ENCODE data around the gene LRP1B. TPM values are rescaled to one million over a fixed set of nuclear protein-coding genes. Genes with fewer than 3 reads are reported as not detected.

LRP1B gene
- total RNA-seq, 1 experiment from 2014 or later: 0.52 TPM

- no peak for DNase-seq (ENCODE audit: low spot score)
- ChIA-PET POLR2A (no interaction called here), CTCF (no interaction called here)
- Mint-ChIP-seq H3K4me1 (no peaks in the 10 kb centered on the region; the same call in 1 of the 2 replicates), H3K4me3 (no peak overlapping the region), H3K27me3 (ENCODE audit: low read depth) (no peaks in the 10 kb centered on the region), H3K9me3 (no peaks in the 10 kb centered on the region), H3K27ac (no peak overlapping the region), H3K36me3 (no peaks in the 10 kb centered on the region)
- ATAC-seq: no peak
- TF ChIP-seq ZNF396 (CRISPR knock-in tag; IDR thresholded peaks at IDR 0.05; ENCODE audit: borderline replicate concordance) (no peak), TEAD1 (CRISPR knock-in tag; IDR thresholded peaks at IDR 0.05) (no peak), GRHL2 (CRISPR knock-in tag; IDR thresholded peaks at IDR 0.05; ENCODE audit: insufficient replicate concordance, severe bottlenecking) (no peak)
Observed at GRCh38 chr2:142142595-142142994, 11.8 kb upstream of the LRP1B start.

DNA sequence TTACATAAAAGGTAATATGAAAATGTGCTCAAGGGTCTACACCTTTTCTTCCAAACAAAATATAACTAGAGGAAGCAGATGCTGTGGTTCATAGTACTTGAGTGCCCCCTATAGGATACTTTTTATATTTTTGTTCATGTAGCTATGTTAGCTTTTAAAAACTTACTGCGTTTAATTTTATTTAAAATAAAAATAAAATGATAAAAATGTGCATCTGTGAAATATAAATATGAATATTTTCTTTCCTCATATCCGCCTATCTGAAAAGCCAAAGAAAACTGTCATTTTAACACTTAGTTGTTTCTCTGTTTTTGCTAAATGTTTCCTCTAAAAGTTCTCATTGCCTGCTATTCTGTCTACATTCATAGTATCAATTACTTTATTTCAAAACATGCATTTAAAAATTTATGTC is 9.6 kb upstream of the LRP1B start:
- Mint-ChIP-seq H3K4me3 (no peak overlapping the region), H3K27ac (no peak overlapping the region), H3K27me3 (ENCODE audit: low read depth) (no peaks in the 10 kb centered on the region), H3K4me1 (no peaks in the 10 kb centered on the region; the same call in 1 of the 2 replicates), H3K9me3 (no peaks in the 10 kb centered on the region), H3K36me3 (no peaks in the 10 kb centered on the region)
- ChIA-PET CTCF (interaction anchor here (0.5 to 1.5 kb wide), 12 partner anchors 10 to 1554 kb away, joined by 3 to 10 read pairs (median 4); partner anchors contain the start of gene LRP1B), POLR2A (no interaction called here)
- TF ChIP-seq E2F4 (CRISPR knock-in tag; IDR thresholded peaks at IDR 0.05; ENCODE audit: borderline replicate concordance, low read depth) (no peak), CTCF (IDR thresholded peaks at IDR 0.05) (peak; percentile 58; the same call in 1 of the 2 replicates)
- no peak for ATAC-seq
- no peak for DNase-seq (ENCODE audit: low spot score)

GRCh38 chr2:142139384-142139783 is 8.6 kb upstream of the LRP1B start:
- DNase-seq (ENCODE audit: low spot score) (no peak), ATAC-seq (no peak)
- POLR2A ChIA-PET: no interaction called here
- H3K4me3 Mint-ChIP-seq: no peak overlapping the region
- peaks cover 4% of the 10 kb centered on the region for H3K4me1 Mint-ChIP-seq
- no peaks in the 10 kb centered on the region for H3K9me3 Mint-ChIP-seq
- no peak overlapping the region for H3K27ac Mint-ChIP-seq
- TF ChIP-seq CTCF (IDR thresholded peaks at IDR 0.05): no peak
- TF ChIP-seq ZNF532 (CRISPR knock-in tag; IDR thresholded peaks at IDR 0.05; ENCODE audit: borderline replicate concordance): no peak
- TF ChIP-seq GABPB1 (CRISPR knock-in tag; IDR thresholded peaks at IDR 0.05): no peak
- no peaks in the 10 kb centered on the region for H3K27me3 Mint-ChIP-seq (ENCODE audit: low read depth)
- no peaks in the 10 kb centered on the region for H3K36me3 Mint-ChIP-seq
- CTCF ChIA-PET: interaction anchor here (0.9 to 1.5 kb wide), 3 partner anchors 11 to 208 kb away, joined by 3 to 5 read pairs (median 3); no protein-coding TSS in a partner anchor

DNA sequence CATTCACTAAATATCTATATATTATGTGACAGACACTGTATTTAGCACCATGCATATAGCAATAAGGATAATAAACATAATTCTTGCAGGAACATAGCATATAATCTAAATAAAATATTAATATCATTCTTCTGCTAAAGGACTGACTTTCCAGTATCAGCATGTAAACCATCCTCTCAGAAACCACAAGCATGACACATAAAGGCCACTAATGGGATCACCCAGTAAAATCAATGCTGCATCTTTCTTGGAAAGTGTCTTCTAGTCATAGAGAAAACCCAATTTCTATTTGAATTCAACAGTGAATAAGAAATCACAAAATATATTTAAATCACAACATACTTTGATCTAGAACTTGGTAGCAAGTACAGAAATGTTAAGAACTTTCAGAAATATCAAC is 5.8 kb upstream of the LRP1B start:
- no peaks in the 10 kb centered on the region for H3K9me3 Mint-ChIP-seq
- H3K27ac Mint-ChIP-seq: no peak overlapping the region

More for the DNA sequence above, 5.8 kb upstream of the LRP1B start:
- H3K4me1 Mint-ChIP-seq: peaks cover 12% of the 10 kb centered on the region
- peaks cover 8% of the 10 kb centered on the region for H3K27me3 Mint-ChIP-seq (ENCODE audit: low read depth)
- no peak for TF ChIP-seq GTF2I (CRISPR knock-in tag; conservative IDR thresholded peaks at IDR 0.05)
- no peak for TF ChIP-seq ZNF138 (CRISPR knock-in tag; conservative IDR thresholded peaks at IDR 0.05)
- POLR2A ChIA-PET: no interaction called here
- CTCF ChIA-PET: no interaction called here
- ATAC-seq (no peak), DNase-seq (ENCODE audit: low spot score) (no peak)
- no peak overlapping the region for H3K4me3 Mint-ChIP-seq
- no peaks in the 10 kb centered on the region for H3K36me3 Mint-ChIP-seq

Measured in WTC11 (cell line).